HEK293 (cell line): ENCODE results near the gene MRGPRE.

Source experiments
- CTCF ChIA-PET: fragments of 350-600 bp; formaldehyde crosslinking; extraction: SDS; loops from one replicate; lab custom pipeline; 2021; ENCODE audit warnings: antibody characterized with exemption; lab: Yijun Ruan, JAX
- POLR2A ChIA-PET: fragments of 300-600 bp; formaldehyde crosslinking; extraction: SDS; loops from one replicate; lab custom pipeline; 2020; ENCODE audit warnings: antibody characterized with exemption, inconsistent platforms; lab: Yijun Ruan, JAX
- H3K27ac ChIP-seq: fragments of 200-500 bp; sonication (Bioruptor generic); 2 replicates; pipeline ENCODE4 v1.5.1; 2014; ENCODE audit warnings: low read depth, low read length, control low read depth, inconsistent platforms; ENCODE audit errors: extremely low read depth
- H3K36me3 ChIP-seq, 2 experiments: fragments of 200-500 bp in 1 of 2; sonication (Bioruptor generic) in 1 of 2; 1 replicate in 1 of 2; 2 replicates in 1 of 2; pipeline ENCODE4 v1.5.1; 2014 to 2017; ENCODE audit warnings: inconsistent platforms in 2 of 2, low read length in 2 of 2; ENCODE audit not compliant: control insufficient read depth in 2 of 2, insufficient read depth in 1 of 2
- H3K4me1 ChIP-seq: fragments of 200-500 bp; sonication (Bioruptor generic); 2 replicates; pipeline ENCODE4 v1.5.1; 2014; ENCODE audit warnings: mild to moderate bottlenecking, low read length, inconsistent platforms; ENCODE audit not compliant: control insufficient read depth, insufficient read depth
- H3K4me3 ChIP-seq: 2 replicates; pipeline ENCODE4 v1.5.1; 2011; ENCODE audit warnings: low read depth, mild to moderate bottlenecking, control low read depth, low read length, moderate library complexity
- H3K9me3 ChIP-seq: fragments of 200-500 bp; sonication (Bioruptor generic); 2 replicates; pipeline ENCODE4 v1.5.1; 2014; ENCODE audit warnings: low read depth, low read length, inconsistent platforms; ENCODE audit not compliant: control insufficient read depth, insufficient read depth
- GLIS2 ChIP-seq: fragments of 450-650 bp; formaldehyde crosslinking; IDR thresholded peaks from 2 replicates; pipeline ENCODE4 v1.5.1; 2016; ENCODE audit warnings: missing biosample characterization, missing genetic modification characterization
- KLF1 ChIP-seq: fragments of 450-650 bp; formaldehyde crosslinking; IDR thresholded peaks from 2 replicates; pipeline ENCODE4 v1.5.1; 2016; ENCODE audit warnings: missing biosample characterization, missing genetic modification characterization
- KLF8 ChIP-seq: fragments of 450-650 bp; formaldehyde crosslinking; IDR thresholded peaks from 2 replicates; pipeline ENCODE4 v1.5.1; 2016; ENCODE audit warnings: missing biosample characterization, missing genetic modification characterization
- MEIS1 ChIP-seq: sonication (generic); formaldehyde crosslinking; IDR thresholded peaks from 2 replicates; pipeline ENCODE4 v1.8.1; 2022; ENCODE audit warnings: missing genetic modification reagents, mild to moderate bottlenecking, borderline replicate concordance
- SETDB1 ChIP-seq: IDR thresholded peaks from one replicate; pipeline ENCODE4 v1.6.1; 2017; ENCODE audit warnings: mild to moderate bottlenecking, low read length, moderate library complexity, mixed read lengths; ENCODE audit not compliant: insufficient read length
- YY2 ChIP-seq: fragments of 450-650 bp; formaldehyde crosslinking; IDR thresholded peaks from 2 replicates; pipeline ENCODE4 v1.5.1; 2016; ENCODE audit warnings: missing biosample characterization, missing genetic modification characterization
- ZBTB11 ChIP-seq: fragments of 450-650 bp; formaldehyde crosslinking; conservative IDR thresholded peaks from 2 replicates; pipeline ENCODE4 v1.5.1; 2016; ENCODE audit warnings: low read depth, missing biosample characterization, missing genetic modification characterization
- ZBTB17 ChIP-seq: fragments of 450-650 bp; formaldehyde crosslinking; IDR thresholded peaks from 2 replicates; pipeline ENCODE4 v1.5.1; 2016; ENCODE audit warnings: missing biosample characterization, missing genetic modification characterization
- ZNF211 ChIP-seq: fragments of 450-650 bp; formaldehyde crosslinking; IDR thresholded peaks from 2 replicates; pipeline ENCODE4 v1.5.1; 2016; ENCODE audit warnings: low read depth, missing biosample characterization, missing genetic modification characterization
- ZNF23 ChIP-seq: fragments of 450-650 bp; formaldehyde crosslinking; IDR thresholded peaks from 2 replicates; pipeline ENCODE4 v1.5.1; 2016; ENCODE audit warnings: missing biosample characterization, missing genetic modification characterization, borderline replicate concordance
- ZNF239 ChIP-seq: fragments of 450-650 bp; formaldehyde crosslinking; IDR thresholded peaks from 2 replicates; pipeline ENCODE4 v1.5.1; 2016; ENCODE audit warnings: missing biosample characterization, missing genetic modification characterization
- ZNF335 ChIP-seq: fragments of 450-650 bp; formaldehyde crosslinking; conservative IDR thresholded peaks from 2 replicates; pipeline ENCODE4 v1.5.1; 2016; ENCODE audit warnings: missing biosample characterization, missing genetic modification characterization
- ZNF341 ChIP-seq: fragments of 450-650 bp; formaldehyde crosslinking; IDR thresholded peaks from 2 replicates; pipeline ENCODE4; 2016; ENCODE audit warnings: low read depth, missing biosample characterization, missing genetic modification characterization
- ZNF501 ChIP-seq: fragments of 450-650 bp; formaldehyde crosslinking; IDR thresholded peaks from 2 replicates; pipeline ENCODE4 v1.5.1; 2016; ENCODE audit warnings: missing biosample characterization, missing genetic modification characterization
- ZNF549 ChIP-seq: fragments of 450-650 bp; IDR thresholded peaks from 2 replicates; pipeline ENCODE4 v1.5.1; 2018; ENCODE audit warnings: missing biosample characterization, missing genetic modification characterization, mild to moderate bottlenecking, inconsistent platforms, moderate library complexity
- ZNF558 ChIP-seq: fragments of 450-650 bp; formaldehyde crosslinking; IDR thresholded peaks from 2 replicates; pipeline ENCODE4 v1.5.1; 2016; ENCODE audit warnings: missing biosample characterization, missing genetic modification characterization
- ZNF585B ChIP-seq: fragments of 450-650 bp; formaldehyde crosslinking; IDR thresholded peaks from 2 replicates; pipeline ENCODE4 v1.5.1; 2016; ENCODE audit warnings: missing biosample characterization, missing genetic modification characterization
- ZNF623 ChIP-seq: fragments of 450-650 bp; formaldehyde crosslinking; IDR thresholded peaks from 2 replicates; pipeline ENCODE4 v1.5.1; 2016; ENCODE audit warnings: missing biosample characterization, missing genetic modification characterization
- ZNF670 ChIP-seq: fragments of 450-650 bp; formaldehyde crosslinking; IDR thresholded peaks from 2 replicates; pipeline ENCODE4 v1.5.1; 2016; ENCODE audit warnings: missing biosample characterization, missing genetic modification characterization, low read depth
- ZNF704 ChIP-seq: fragments of 450-650 bp; formaldehyde crosslinking; IDR thresholded peaks from 2 replicates; pipeline ENCODE4 v1.5.1; 2016; ENCODE audit warnings: missing biosample characterization, missing genetic modification characterization
- ZNF768 ChIP-seq: fragments of 450-650 bp; formaldehyde crosslinking; IDR thresholded peaks from 2 replicates; pipeline ENCODE4 v1.5.1; 2018; ENCODE audit warnings: missing biosample characterization, mild to moderate bottlenecking, missing genetic modification characterization
- ZSCAN16 ChIP-seq: fragments of 450-650 bp; formaldehyde crosslinking; IDR thresholded peaks from 2 replicates; pipeline ENCODE4 v1.5.1; 2016; ENCODE audit warnings: missing biosample characterization, missing genetic modification characterization
- TF ChIP-seq, protein P1 (sequence below): fragments of 450-650 bp; formaldehyde crosslinking; IDR thresholded peaks from 2 replicates; pipeline ENCODE4 v1.5.1; 2017; ENCODE audit warnings: missing biosample characterization, missing genetic modification characterization

MRGPRE gene

GRCh38 chr11:3182462-3182852 is 49.8 kb downstream of the MRGPRE start:
- ChIA-PET POLR2A (no interaction called here), CTCF (interaction anchor here (0.6 to 1.0 kb wide), 3 partner anchors 13 to 253 kb away, joined by 3 to 5 read pairs (median 4); partner anchors contain the start of gene PHLDA2)
- TF ChIP-seq SETDB1 (no peak), ZNF239 (no peak), MEIS1 (CRISPR knock-in tag) (no peak), ZNF585B (tag by site-specific recombination) (no peak), ZBTB11 (tag by site-specific recombination) (no peak), ZNF501 (tag by site-specific recombination) (no peak), ZNF335 (no peak), ZNF558 (no peak), GLIS2 (tag by site-specific recombination) (no peak), ZNF670 (tag by site-specific recombination) (no peak), KLF8 (no peak), ZBTB17 (tag by site-specific recombination) (no peak), ZNF549 (tag by site-specific recombination) (no peak), ZNF623 (tag by site-specific recombination) (no peak), YY2 (no peak), ZSCAN16 (tag by site-specific recombination) (no peak), ZNF211 (tag by site-specific recombination) (no peak), ZNF704 (no peak)
- TF ChIP-seq, protein P1, sequence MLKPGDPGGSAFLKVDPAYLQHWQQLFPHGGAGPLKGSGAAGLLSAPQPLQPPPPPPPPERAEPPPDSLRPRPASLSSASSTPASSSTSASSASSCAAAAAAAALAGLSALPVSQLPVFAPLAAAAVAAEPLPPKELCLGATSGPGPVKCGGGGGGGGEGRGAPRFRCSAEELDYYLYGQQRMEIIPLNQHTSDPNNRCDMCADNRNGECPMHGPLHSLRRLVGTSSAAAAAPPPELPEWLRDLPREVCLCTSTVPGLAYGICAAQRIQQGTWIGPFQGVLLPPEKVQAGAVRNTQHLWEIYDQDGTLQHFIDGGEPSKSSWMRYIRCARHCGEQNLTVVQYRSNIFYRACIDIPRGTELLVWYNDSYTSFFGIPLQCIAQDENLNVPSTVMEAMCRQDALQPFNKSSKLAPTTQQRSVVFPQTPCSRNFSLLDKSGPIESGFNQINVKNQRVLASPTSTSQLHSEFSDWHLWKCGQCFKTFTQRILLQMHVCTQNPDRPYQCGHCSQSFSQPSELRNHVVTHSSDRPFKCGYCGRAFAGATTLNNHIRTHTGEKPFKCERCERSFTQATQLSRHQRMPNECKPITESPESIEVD (tag by site-specific recombination): no peak
- no peak overlapping the region for H3K27ac ChIP-seq
- no peaks in the 10 kb centered on the region for H3K36me3 ChIP-seq
- no peaks in the 10 kb centered on the region for H3K9me3 ChIP-seq
- no peaks in the 10 kb centered on the region for H3K4me1 ChIP-seq
- H3K4me3 ChIP-seq: no peak overlapping the region

DNA sequence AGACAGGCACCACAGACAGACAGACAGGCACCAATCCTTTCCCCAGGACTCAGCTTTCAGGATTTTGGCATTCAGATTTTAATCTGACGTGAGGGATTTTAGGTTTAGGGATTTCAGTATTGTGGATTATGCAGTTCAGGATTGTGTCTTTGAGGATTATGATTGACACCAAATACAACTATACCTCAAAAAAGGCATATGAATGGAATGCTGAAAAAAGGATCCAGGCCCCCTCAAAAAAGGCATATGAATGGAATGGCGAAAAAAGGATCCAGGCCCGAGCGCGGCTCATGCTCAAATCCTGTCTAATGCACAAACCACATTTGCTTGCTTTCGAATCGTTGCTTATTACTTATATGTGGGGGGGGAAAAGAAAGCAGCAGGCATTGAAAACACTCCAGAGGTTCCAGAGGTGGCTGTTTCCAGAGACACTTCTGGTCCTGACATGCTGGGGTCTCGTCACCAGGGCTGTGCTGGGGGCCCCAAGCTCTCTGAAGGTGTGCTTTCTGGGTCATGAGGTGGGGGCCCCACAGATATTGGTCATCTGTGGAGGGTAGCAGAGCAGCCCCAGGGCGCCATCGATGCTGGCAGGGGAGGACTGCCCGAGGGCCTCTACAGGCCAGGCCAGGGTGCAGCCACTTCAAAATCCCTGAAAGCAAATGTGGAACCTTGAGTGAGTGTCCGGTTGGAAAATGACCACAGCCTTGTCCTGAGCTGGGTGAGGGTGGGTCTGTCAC is 50.3 kb downstream of the MRGPRE start:
- H3K27ac ChIP-seq: no peak overlapping the region
- H3K4me3 ChIP-seq: no peak overlapping the region
- ChIA-PET CTCF (interaction anchor here (1.0 kb wide), 1 partner anchor 13 kb away, joined by 5 read pairs; no protein-coding TSS in a partner anchor), POLR2A (no interaction called here)
- no peaks in the 10 kb centered on the region for H3K4me1 ChIP-seq
- H3K36me3 ChIP-seq: no peaks in the 10 kb centered on the region
- no peaks in the 10 kb centered on the region for H3K9me3 ChIP-seq
- TF ChIP-seq KLF1 (tag by site-specific recombination) (no peak), ZNF23 (tag by site-specific recombination) (no peak), ZNF768 (no peak), ZNF341 (no peak), ZBTB17 (tag by site-specific recombination) (peak; percentile 81)
